ENCODE measurements around the gene ALDH5A1.

DNA sequence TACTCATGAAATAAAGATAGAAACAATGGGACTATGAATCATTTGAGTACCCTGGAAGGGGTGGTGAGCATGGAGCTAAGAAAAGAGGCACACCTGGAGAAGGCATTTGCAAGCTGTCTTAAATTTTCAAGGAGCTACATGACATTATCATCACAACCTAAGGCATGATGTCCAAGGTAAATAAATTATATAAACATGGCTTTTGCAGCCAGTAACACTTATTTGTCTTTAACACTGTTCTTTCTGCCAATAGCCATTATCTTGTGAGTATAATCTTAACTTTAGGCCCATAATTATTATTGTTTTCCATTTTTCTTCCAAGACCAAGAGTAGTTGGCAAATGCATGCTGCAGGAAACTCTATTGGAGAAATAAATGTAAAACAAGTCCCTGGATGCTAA is 63.7 kb downstream of the ALDH5A1 start:
- no peak for TF ChIP-seq POLR2AphosphoS5 (IDR thresholded peaks at IDR 0.05; ENCODE audit: low read depth, low read length)
- no peak for TF ChIP-seq TAF1 (IDR thresholded peaks at IDR 0.05; ENCODE audit: borderline replicate concordance, low read depth, low read length)
- TF ChIP-seq POLR2A (IDR thresholded peaks at IDR 0.05; ENCODE audit: low read depth, low read length): no peak

Data from GM12892 (cell line).